NB4 (cell line): ENCODE measurements around the gene S100A3.

Experiments used
- CTCF ChIP-seq: IDR thresholded peaks from one replicate; pipeline ENCODE4 v1.5.1; 2012; ENCODE audit warnings: low read depth, low read length
- MAX ChIP-seq: IDR thresholded peaks from 2 replicates; pipeline ENCODE4 v1.6.1; 2011; ENCODE audit warnings: low read depth, low read length

- TF ChIP-seq CTCF (no peak), MAX (no peak)
Observed at GRCh38 chr1:153527023-153527682, 21.9 kb downstream of the S100A3 start.
